ENCODE measurements around the gene SYNDIG1.

- TF ChIP-seq CTCF (IDR thresholded peaks at IDR 0.05), result no peak
- no peak for TF ChIP-seq YY1 (IDR thresholded peaks at IDR 0.05; ENCODE audit: low read depth)
- no peak for TF ChIP-seq MXI1 (IDR thresholded peaks at IDR 0.05; ENCODE audit: low read depth, low read length)
- no peak for TF ChIP-seq PBX3 (IDR thresholded peaks at IDR 0.05)
- TF ChIP-seq TCF12 (IDR thresholded peaks at IDR 0.05), result no peak
Observed at GRCh38 chr20:24542721-24543120, 73.3 kb downstream of the SYNDIG1 start.

Data from SK-N-SH (cell line).